NCI-H128 (cell line): ENCODE results near the gene TNFRSF6B.
"Not testable (repeated sequence)": the region's sequence is repeated elsewhere in the genome, so short reads cannot be mapped to it uniquely, and the experiment has no call there.

Source experiments
- DNase-seq: peaks from one replicate; lab custom pipeline; 2025; ENCODE audit not compliant: unreplicated experiment; lab: John Stamatoyannopoulos, UW

TNFRSF6B gene

GRCh38 chr20:63662813-63663189 is 33.7 kb upstream of the TNFRSF6B start:
- no peak for DNase-seq

GRCh38 chr20:63663332-63664066 is 33.0 kb upstream of the TNFRSF6B start:
- DNase-seq, result no peak

GRCh38 chr20:63664143-63664851 is 32.2 kb upstream of the TNFRSF6B start:
- no peak for DNase-seq

DNA sequence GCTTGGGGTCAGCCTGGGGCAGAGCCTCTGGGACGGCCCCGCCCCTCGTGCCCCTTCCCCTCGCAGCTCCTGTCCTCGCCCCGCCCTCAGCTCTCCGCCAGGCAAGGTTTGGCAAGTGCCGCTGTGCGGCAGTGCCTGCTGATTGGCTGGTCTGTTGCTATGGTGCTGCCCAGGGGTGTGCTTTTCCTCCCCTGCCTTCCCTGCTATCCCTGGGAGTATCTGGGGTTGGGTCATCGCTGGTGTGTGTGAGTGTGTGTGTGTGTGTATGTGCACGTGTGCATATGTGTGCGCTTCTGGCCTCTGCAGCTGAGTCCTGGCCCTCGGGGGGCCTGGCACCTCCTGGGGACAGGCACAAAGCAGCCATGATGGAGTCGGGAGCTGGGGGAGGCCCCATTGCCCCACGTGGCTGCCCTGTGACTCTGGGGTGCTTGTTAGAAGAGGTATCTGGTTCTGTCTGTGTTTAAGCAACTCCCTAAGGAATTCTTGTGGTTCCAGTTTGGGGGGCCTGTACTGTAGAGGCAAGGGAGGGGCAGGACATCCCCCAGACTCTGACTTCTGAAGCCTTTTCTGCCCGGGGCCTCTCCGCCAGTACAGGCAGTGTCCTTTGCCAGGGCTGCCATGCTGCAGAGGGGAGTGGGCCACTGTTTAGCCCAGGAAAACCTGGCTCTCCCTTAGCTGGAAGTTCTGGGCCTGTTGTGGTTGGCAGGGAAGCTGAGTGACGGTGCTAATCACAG is 31.4 kb upstream of the TNFRSF6B start:
- no peak for DNase-seq

DNA sequence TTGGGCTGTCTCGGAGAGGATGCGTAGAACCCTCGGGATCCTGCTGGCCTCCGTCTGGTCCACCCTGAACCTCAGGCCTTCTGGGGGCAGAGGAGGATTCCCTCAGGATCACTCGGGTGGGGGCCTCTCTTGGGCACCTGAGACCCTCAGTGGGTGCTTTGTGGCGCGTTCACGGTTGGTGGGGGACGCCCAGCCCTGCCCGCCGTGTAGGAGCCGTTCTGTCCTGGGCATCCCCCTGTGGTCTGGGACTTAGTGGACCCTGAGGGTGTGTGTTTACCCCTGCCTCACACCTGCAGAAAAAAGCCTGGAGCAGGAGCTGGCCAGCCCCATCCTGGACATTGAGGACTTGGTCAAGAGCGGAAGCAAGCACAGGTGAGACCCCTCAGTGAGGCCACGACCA is 30.7 kb upstream of the TNFRSF6B start:
- DNase-seq, result no peak

- DNase-seq, result no peak
These were observed 28.6 kb upstream of the TNFRSF6B start for GRCh38 chr20:63667858-63668257.

DNA sequence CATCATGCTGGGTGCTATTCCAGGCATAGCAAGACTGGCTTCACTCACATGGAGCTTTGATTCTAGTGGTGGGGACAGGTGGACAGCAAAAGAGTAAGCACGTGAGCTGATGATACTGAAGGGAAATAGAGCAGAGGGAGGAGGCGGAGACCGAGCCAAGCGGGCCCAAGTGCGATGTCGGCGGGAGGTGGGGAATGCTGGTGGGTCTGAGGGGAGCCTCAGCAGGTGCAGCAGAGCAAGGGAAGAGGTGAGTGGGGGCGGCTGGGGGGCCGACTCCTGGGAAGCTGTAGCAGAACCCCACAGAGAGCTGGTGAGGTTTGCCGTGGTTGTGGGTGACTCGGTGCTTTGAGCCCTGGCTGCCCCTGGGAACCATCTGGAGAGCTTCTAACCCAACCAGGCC is 28.1 kb upstream of the TNFRSF6B start:
- no peak for DNase-seq

DNA sequence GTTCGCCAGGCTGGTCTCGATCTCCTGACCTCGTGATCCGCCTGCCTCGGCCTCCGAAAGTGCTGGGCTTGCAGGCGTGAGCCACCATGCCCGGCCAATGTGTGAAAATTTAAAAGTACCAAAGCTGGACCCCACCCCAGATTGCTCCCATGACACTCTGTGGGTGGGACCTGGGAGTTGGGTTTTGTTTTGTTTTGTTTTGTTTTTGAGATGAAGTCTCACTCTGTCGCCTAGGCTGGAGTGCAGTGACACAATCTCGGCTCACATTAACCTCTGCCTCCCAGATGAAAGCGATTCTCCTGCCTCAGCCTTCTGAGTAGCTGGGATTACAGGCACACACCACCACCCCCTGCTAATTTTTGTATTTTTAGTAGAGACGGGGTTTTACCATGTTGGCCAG is 24.8 kb upstream of the TNFRSF6B start:
- DNase-seq, result not testable (repeated sequence)

DNA sequence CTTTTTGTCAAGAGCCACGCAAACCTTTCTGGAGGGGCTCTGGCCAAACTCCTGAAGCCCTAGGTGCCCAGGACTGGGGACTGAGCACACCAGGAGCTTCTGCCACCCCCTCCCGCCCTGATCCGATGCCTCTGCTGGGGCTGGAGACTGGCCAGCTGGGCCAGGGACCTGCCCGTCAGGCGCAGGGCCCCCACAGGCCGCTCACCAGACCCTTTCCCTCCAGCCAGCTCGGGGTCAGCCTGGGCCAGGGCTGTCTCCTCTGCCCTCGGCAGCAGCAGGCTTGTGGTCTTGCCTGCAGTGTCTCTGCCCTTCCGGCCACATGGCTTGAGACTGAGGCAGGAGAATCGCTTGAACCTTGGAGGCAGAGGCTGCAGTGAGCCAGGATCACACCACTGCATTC is 23.8 kb upstream of the TNFRSF6B start:
- no peak for DNase-seq

DNA sequence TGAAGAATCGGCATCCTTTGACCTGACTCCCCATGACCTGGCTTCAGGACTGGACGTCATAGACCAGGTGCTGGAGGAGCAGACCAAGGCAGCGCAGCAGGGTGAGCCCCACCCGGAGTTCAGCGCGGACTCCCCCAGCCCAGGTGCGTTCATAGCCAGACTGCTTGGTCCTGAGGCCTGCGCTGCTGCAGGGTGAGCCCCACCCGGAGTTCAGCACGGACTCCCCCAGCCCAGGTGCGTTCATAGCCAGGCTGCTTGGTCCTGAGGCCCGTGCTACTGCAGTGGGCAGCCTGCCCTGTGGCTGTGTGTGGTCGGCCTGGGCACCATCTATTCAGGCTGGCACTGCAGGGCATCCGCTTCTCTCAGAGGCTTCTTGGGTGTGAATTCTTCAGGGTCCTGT is 22.5 kb upstream of the TNFRSF6B start:
- DNase-seq, result no peak

GRCh38 chr20:63675681-63676368 is 20.6 kb upstream of the TNFRSF6B start:
- no peak for DNase-seq

DNA sequence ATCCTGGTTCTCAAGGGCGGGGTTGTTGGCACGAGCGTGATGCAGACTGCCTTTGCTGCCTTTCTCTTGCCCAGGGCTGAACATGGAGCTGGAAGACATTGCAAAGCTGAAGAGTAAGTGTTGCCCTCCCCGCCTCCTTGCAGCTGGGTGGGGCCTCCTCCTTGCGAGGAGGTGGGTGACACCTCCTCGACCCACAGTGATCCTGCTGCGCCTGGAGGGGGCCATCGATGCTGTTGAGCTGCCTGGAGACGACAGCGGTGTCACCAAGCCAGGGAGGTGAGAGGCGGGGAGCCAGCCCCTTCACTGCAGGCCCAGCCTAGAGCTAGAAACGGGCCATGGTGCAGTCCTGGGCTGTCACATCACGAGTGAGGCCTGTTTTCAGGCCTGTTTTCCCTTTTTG is 18.4 kb upstream of the TNFRSF6B start:
- no peak for DNase-seq

DNA sequence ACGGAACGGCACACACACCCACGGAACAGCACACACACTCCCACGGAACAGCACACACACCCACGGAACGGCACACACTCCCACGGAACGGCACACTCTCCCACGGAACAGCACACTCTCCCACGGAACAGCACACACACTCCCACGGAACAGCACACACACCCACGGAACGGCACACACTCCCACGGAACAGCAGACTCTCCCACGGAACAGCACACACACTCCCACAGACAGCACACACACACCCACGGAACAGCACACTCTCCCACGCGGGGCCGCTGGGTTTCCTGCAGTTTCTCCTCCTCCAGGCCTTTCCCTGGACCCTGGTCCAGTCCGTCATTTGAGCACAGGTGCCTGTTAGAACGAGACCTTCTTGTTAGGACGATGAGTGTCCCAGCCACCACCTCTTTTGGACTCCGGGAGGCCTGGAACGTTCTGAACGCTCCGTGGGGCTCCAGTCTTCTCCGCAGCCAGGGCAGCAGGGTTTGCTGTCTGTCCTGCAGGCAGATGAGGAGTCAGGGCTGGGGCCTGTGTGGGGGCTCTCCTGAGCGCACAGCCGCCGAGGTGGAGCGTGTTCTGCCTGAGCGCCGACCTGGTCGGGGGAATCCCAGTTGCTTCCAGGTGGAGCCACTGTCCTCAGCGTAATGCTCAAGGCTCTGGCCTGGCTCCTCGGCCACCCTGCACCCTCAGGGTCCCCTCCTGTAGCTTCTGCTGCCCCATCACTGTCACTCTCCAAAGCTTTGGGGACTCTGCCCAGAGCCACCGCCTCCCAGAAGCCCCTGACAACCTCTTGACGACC is 17.6 kb upstream of the TNFRSF6B start:
- DNase-seq, result no peak

GRCh38 chr20:63679799-63680305 is 16.6 kb upstream of the TNFRSF6B start:
- no peak for DNase-seq

- no peak for DNase-seq
These were observed 16.0 kb upstream of the TNFRSF6B start for GRCh38 chr20:63680427-63680826.

- DNase-seq, result no peak
These were observed 15.4 kb upstream of the TNFRSF6B start for GRCh38 chr20:63680857-63681608.

GRCh38 chr20:63681609-63682142 is 14.8 kb upstream of the TNFRSF6B start:
- no peak for DNase-seq

GRCh38 chr20:63682384-63683139 is 13.9 kb upstream of the TNFRSF6B start:
- no peak for DNase-seq
